Measurements from ENCODE around the gene RAD51B.

- TF ChIP-seq CTCF (optimal IDR thresholded peaks at IDR 0.05 in 1 of 3, IDR thresholded peaks at IDR 0.05 in 1 of 3, conservative IDR thresholded peaks at IDR 0.05 in 1 of 3; ENCODE audit: extremely low read depth in 1 of 3, insufficient read depth in 2 of 3, low read length in 3 of 3) (no peak), EZH2 (IDR thresholded peaks at IDR 0.05; ENCODE audit: low read length) (no peak)
Measured at GRCh38 chr14:68580671-68581070, 761.1 kb downstream of the RAD51B start.

Measured in keratinocyte (primary cell).